DMS53 treated with DMSO at 0.1 percent for 48 hours (cell line): ENCODE results near the gene ZNF888.
"Not testable (repeated sequence)": the region's sequence is repeated elsewhere in the genome, so short reads cannot be mapped to it uniquely, and the experiment has no call there.

ENCODE experiments used
- DNase-seq: peaks from one replicate; lab custom pipeline; 2025; ENCODE audit not compliant: unreplicated experiment; lab: John Stamatoyannopoulos, UW

ZNF888 gene

DNA sequence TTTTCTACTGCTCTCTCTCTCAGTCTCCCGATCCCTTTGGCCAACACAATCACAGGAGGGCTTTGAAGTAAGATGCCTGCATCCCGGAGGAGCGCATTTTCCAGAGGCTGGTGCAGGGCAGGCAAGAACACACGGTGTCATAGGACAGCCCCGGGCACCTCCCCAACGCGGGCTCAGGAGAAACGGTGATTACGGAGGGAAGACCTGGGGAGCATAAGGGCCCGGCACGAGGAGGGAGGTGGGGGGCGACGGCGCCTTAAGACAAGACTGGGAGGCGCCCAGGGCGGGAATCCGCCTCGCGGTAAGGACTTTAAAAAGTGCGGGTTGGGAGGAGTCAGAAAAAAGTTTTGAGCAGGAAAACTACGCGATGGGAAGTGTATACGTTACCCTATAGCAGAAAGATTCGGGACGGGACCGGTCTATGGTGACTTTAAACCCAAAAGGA, 18.7 kb upstream of the ZNF888 start:
- no peak for DNase-seq

DNA sequence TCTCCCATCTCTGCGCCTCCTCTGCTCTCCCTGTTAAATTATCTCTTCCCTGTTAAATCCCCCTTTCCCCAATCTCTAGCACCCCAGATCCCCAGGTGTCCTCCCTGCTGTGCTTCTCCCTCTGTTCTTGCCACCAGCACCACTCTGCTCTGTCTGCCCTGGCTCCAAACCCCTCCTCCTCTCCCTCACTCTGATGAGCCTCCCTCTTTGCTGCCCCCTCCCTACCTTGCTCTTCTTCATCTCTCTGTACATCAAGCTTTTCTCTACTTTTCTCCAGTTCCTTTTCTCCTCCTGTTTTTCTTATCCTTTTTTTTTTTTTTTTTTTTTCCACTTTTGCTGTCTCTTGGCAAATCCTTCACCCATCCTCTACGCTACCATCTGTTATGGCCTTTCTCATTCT, 18.3 kb upstream of the ZNF888 start:
- DNase-seq, result not testable (repeated sequence)

DNA sequence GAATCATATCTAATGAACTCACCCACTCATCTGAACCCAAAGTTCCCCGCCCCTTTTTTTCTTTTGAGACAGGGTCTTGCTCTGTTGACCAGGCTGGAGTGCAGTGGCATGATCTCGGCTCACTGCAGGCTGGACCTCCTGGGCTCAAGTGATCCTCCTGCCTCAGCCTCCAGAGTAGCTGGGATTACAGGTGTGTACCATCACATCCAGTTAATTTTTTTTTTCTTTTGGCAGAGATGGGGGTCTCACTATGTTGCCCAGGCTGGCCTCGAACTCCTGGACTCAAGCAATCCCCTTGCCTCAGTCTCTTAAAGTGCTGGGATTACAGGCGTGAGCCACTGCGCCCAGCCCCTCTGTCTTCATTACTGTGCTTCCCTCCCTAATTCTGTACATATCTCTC, 17.7 kb upstream of the ZNF888 start:
- DNase-seq, result not testable (repeated sequence)

DNA sequence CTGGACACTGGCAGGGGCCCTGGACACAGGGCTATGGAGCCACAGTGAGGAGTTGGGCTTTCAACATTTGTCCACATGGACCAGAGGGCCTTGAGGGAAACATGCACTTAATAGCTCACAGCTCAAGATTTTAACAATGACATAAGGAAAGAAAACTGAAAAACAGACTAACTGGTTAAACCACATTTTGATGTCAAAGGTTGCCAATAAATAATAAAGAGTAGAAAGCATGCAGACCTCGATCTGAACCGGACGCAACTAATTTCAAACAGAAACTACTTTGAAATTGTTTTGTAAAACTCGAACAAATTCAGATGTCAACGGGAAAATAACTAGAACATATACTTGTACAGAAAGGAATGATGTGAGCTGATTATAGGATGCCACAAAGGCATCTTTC, 15.5 kb upstream of the ZNF888 start:
- DNase-seq, result no peak

DNA sequence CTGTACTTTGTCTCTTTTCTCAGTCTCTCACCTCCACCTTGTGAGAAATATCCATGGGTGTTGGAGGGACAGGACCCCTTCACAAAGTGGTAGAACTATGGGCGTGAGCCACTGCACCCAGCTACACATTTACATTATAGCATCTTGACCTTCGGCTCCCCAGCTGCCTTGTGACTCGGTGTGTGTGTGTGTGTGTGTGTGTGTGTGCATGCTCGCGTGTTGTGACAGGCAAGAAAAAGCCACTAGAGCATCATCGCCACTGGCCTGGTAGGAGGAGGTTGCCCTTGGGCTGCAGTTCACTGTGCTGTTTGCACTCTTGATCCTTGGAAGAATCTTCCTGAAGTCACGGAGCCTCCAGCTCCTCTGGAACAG, 13.7 kb upstream of the ZNF888 start:
- DNase-seq, result no peak

DNA sequence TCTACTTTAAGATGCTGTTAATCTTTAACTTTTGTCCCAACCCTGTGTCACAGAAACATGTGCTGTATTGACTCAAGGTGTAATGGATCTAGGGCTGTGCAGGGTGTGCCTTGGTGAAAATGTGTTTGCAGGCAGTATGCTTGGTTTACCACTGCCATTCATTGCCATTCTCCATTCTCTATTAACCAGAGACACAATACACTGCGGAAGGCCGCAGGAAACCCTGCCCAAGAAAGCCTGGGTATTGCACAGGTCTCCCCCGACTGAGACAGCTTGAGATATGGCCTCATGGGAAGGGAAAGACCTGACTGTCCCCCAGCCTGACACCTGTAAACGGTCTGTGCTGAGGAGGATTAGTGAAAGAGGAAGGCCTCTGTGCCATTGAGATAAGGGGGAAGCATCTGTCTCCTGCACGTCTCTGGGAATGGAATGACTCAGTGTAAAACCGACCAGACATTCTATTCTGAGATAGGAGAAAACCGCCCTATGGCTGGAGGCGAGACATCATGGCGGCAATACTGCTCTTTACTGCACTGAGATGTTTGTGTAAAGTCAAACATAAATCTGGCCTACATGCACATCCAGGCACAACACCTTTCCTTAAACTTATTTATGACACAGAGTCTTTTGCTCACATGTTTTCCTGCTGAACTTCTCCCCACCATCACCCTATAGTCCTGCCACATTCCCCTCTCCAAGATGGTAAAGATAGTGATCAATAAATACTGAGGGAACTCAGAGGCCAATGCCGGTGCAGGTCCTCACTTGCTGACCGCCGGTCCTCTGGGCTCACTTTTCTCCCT, 13.1 kb upstream of the ZNF888 start:
- no peak for DNase-seq

DNA sequence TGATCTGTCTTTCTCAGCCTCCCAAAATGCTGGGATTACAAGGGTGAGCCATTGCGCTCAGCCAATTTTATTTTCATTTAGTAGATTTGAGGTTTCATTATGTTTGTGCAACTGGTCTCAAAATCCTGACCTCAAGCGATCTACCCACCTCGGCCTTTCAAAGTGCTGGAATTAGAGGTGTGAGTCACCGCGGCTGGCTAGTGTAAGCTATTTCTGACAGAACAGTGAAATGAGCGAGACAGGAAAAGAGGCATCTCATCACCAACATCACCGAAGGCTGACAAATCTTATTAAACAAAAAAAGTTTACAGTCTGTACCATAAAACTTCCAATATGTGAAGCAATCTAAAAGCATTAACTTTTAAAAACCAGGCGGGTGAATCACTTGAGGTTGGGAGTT, 12.2 kb upstream of the ZNF888 start:
- DNase-seq, result no peak

DNA sequence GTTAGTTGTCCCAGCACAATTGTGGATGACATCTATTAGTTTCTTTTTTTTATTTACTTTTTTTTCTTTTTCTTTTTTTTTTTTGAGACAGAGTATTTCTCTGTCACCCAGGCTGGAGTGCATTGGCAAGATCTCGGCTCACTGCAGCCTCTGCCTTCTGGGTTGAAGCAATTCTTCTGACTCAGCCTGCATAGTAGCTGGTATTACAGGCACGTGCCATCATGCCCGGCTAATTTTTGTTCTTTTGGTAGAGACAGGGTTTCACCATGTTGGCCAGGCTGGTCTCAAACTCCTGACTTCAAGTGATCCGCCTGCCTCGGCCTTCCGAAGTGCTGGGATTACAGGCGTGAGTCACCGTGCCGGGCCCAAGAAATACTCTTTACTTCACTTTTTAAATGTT, 1.4 kb upstream of the ZNF888 start:
- not testable (repeated sequence) for DNase-seq

DNA sequence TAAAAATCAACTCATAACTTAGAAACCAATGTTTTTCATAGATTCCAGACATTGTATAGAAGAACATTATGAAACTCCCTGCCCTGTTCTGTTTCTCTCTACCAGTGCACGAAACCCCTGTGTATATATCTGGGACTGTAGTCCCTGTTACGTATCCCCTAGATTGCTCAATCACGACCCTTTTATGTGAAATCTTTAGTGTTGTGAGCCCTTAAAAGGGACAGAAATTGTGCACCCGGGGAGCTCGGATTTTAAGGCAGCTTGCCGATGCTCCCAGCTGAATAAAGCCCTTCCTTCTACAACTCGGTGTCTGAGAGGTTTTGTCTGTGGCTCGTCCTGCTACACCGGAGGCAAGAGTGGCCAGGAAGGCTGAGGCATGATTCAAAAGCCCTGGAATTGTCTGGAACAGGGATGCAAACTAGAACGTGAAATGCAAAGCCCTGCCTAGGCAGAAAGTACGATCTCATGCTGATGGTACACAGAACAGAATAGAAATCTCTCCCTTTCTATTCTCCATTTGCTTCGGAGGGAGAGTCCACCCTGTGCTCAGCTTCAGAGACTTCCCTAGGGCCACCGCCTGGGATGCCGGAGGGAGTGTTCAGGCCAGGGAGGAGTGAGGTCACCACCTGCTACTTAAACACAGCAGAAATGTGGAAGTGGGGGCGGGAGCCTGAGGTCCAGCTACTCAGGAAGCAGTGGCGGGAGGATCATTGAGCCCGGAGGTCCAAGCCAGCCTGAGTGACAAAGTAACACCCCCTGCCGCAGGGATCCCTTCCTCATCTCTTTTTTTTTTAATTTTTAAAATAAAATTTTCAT, 758 bp upstream of the ZNF888 start:
- DNase-seq, result peak; percentile 37

DNA sequence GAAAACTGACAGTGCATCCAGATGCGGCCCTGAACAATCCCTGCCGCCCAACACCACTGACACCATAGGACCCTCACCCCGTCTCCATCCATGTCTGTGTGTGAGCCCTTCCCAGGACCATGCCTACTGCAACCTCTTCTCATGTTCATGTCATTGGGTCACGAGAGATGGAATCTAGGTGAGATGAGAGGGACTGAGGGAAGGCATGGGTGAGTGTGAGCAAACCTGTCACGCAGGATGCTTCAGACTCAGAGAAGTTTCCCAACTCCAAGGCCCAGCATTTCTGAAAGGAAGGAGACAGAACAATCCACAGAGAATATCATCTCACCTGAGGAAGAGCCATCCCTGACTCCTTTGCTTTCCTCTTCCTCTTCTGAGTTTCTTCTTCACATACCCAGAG, 5.7 kb downstream of the ZNF888 start:
- no peak for DNase-seq

DNA sequence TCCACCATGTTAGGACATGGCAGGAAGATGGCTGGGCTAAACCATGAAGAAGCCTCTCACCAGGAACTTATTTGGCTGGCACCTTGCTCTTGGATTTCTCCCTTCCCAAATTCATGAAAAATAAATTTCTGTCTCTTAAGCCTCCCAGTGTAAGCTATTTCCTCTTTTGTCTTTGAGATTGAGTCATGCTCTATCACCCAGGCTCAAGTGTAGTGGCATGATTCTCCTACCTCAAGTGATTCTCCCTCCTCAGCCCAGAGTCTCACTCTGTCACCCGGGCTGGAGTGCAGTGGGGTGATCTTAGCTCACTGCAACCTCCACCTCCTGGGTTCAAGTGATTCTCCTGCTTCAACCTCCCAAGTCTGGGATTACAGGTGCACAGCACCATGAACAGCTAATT, 12.6 kb downstream of the ZNF888 start:
- no peak for DNase-seq

DNA sequence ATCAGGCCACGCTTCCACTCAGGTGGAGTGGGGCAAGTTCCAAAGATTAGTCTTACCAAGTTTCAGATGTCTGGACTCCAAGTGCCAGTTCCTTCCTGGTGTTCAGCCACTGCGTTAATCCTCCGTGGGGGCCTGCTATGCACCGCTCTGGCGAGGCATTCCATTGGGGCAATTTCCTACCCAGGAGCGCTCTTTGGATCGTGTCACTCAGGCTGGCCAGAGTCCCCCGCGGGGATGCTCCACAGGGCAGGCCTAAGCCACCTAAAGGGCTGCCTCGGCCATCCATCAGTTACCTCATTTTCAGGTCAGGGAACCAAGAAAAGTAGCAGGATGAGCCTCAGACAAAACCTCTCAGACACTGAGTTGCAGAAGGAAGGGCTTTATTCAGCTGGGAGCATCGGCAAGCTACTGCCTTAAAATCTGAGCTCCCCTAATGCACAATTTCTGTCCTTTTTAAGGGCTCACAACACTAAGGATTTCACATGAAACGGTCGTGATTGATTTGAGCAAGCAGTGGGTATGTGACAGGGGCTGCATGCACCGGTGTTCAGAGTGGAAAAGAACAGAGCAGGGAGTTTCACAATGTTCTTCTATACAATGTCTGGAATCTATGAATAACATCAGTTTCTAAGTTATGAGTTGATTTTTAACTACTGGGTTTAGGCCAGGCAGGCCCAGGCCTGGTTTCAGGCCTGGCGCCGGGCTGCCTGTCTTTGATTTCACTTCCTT, 19.0 kb downstream of the ZNF888 start:
- DNase-seq, result not testable (repeated sequence)

DNA sequence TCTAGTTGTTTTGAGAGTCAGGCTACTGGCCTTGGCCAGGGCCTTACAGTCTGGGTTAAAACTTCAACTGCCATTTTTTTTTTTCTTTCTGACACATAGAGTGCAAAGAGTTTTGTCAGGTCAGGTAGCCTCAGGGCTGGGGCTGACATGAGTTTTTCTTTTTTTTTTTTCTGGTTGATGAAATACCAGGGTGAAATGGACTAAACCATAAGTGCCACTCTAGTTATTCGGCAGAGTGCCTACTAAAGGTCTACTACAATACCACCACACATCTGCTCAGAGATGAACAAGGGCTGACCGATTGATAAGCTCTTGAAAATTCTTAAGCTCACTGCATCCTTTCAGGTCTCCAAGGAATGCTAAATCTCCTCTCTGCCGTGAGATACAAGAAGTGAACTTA, 21.4 kb downstream of the ZNF888 start:
- peak; percentile 13 for DNase-seq

DNA sequence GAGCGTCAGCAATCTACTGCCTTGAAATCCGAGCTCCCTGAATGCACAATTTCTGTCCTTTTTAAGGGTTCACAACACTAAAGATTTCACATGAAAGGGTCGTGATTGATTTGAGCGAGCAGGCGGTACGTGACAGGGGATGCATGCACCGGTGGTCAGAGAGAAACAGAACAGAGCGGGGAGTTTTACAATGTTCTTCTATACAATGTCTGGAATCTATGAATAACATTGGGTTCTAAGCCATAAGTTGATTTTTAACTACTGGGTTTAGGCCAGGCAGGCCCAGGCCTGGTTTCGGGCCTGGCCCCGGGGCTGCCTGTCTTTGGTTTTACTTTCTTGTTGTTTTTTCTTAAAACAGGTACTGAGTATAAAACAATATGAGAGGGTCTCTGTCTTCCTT, 24.6 kb downstream of the ZNF888 start:
- DNase-seq, result not testable (repeated sequence)

DNA sequence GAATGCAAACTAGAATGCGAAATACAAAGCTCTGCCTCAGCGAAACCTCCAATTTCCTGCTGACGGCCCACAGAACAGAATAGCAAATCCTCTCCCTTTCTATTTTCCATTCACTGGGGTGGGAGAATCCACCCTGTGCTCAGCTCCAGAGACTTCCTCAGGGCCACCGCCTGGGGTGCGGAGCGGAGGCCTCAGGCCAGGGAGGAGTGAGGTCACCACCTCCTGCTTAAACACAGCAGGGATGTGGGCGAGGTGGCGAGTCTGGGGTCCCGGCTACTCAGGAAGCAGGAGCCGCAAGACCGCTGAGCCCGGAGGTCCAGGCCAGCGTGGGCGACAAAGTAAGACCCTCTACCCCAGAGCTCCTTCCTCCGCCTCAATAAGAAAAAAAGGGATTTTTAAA, 25.1 kb downstream of the ZNF888 start:
- no peak for DNase-seq

DNA sequence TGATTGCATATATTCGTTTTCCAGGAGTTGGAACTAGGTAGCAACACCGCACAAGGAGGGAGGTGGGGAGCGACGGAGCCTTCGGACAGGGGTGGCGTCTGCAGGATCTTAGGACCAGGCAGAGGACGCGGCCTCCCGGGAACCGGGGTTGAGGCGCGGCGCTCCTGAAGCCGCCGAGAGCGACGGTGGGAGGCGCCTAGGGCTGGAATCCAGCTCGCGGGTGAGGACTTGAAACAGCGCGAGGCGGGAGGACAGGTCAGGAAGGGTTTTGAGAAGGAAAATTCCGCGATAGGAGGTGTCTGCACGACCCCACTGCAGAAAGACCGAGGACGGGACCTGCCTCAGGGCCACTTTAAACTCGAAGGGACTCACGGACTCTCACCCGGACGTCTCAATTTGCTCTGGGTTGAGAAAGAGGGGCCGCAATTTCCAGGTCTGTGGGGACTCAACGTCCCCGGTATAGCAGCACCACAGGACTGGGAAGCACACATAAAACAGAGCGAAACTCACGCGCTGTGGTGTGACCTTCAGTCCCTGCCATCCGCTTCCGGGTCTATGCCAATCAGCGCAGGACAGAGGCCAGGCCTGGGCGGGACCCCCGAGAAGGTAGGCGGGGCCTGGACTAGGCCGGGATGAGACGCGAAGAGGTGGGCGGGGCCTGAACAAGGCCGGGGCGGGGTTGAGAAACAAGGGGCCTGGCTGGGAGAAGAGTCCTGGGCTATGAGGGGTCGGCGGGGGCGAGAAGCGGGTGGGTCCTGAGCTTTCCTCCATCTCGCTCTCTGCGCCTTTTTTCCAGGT, 25.9 kb downstream of the ZNF888 start, which contains the start of gene ZNF320:
ZNF320 (minus strand) TSS at position 498 of the 798 bp plus-strand sequence. CDS start 7,380 bp downstream, outside the sequence.
- DNase-seq, result peak; percentile 89

DNA sequence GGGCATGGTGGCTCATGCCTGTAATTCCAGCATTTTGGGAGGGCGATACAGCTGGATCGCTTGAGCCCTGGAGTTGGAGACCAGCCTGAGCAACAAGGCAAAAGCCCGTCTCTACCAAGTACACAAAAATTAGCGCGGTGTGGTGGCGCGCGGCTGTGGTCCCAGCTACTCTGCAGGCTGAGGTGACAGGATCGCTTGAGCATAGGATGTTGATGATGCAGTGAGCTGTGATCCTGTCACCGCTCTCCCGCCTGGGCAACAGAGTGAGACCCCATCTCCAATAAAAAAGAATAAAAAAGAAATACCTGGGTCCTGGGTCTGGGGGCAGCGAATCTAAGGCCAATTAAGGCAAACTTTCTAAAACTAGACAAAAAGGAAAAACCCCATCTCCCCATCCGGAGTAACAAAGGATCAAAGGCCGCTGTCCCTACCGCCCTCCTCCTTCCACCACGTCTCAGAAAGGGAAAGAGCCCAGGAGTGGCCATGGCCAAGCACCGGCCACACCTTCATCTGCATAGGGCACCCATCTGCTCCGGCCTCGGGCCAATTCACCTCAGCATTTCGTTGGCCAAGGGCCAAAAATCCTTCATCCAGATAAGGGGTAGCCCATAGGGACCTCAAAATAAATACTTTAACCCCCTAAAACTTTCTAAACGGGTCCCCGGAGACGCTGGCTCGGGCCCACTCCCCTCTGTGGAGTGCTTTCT, 26.6 kb downstream of the ZNF888 start:
- DNase-seq, result peak; percentile 13

DNA sequence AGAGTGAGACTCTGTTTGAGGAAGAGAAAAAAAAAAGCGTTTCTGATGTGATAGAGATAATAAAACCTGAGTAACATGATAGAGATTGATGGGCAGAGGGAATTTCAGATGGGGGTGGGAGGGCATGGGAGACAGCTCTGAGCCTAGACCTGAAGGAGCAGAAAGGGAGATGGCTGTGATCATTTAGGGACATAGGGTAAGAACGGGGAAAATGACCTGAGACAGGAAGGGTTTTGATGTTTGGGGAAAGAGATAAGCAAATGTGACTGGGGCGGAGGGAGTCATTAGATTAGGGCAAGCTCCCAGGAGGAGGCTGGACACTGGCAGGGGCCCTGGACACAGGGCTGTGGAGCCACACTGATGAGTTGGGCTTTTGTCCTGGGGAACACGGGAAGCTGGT, 31.9 kb downstream of the ZNF888 start:
- no peak for DNase-seq

DNA sequence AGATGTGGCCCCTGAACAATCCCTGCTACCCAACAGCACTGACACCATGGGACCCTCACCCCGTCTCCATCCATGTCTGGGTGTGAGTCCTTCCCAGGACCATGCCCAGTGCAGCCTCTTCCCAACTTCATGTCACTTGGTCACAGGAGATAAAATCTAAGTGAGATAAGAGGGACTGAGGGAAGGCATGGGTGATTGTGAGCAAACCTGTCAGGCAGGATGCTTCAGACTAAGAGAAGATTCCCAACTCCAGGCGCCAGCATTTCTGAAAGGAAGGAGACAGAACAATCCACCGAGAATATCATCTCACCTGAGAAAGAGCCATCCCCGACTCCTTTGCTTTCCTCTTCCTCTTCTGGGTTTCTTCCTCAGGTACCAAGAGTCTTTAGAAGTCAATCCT, 33.3 kb downstream of the ZNF888 start:
- DNase-seq, result no peak

DNA sequence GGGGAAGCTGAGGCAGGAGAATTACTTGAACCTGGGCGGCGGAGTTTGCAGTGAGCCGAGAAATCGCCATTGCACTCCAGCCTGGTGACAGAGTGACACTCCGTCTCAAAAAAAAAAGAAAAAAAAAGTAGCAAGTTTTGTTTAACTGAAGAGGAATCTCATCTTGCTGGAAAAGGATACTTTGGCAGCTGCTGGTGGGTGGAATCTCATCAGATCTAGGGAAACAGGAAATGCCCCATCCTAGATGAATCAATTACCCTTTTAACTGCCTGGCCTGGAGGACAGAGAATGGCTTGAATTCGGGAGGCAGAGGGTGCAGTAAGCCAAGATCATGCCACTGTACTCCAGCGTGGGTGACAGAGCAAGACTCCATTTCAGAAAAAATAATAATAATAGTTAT, 34.2 kb downstream of the ZNF888 start:
- no peak for DNase-seq
